OCI-LY1 (cell line): ENCODE data around the gene LSP1.

Source experiments
- H2AFZ ChIP-seq: fragments of 200-600 bp; sonication (generic), shearing (Covaris generic); 2 replicates; pipeline ENCODE4 v1.6.0; 2014; ENCODE audit warnings: antibody characterized with exemption, mild to moderate bottlenecking, low read length
- H3F3A ChIP-seq: fragments of 200-600 bp; sonication (generic), shearing (Covaris generic); 2 replicates; pipeline ENCODE4 v1.6.0; 2014; ENCODE audit warnings: mild to moderate bottlenecking, antibody characterized with exemption, low read length, moderate library complexity; ENCODE audit not compliant: insufficient read depth
- H3K27ac ChIP-seq: fragments of 200-600 bp; sonication (generic); 2 replicates; pipeline ENCODE4 v1.5.1; 2014; ENCODE audit warnings: low read length, mixed run types, mild to moderate bottlenecking, low read depth; ENCODE audit not compliant: poor library complexity, severe bottlenecking
- H3K27me3 ChIP-seq: fragments of 200-600 bp; sonication (generic); 2 replicates; pipeline ENCODE4 v1.6.0; 2014; ENCODE audit warnings: antibody characterized with exemption, mild to moderate bottlenecking, low read length, moderate library complexity; ENCODE audit not compliant: insufficient read depth
- H3K36me3 ChIP-seq: fragments of 200-600 bp; sonication (generic); 2 replicates; pipeline ENCODE4 v1.6.1; 2014; ENCODE audit warnings: mild to moderate bottlenecking, antibody characterized with exemption, low read length, moderate library complexity, mixed read lengths; ENCODE audit not compliant: insufficient read depth
- H3K4me1 ChIP-seq: fragments of 200-600 bp; sonication (generic); 2 replicates; pipeline ENCODE4 v1.5.1; 2014; ENCODE audit warnings: mild to moderate bottlenecking, low read length, moderate library complexity; ENCODE audit not compliant: insufficient read depth, severe bottlenecking
- H3K4me2 ChIP-seq: fragments of 200-600 bp; sonication (generic), shearing (Covaris generic); 2 replicates; pipeline ENCODE4 v1.6.1; 2014; ENCODE audit warnings: low read length
- H3K4me3 ChIP-seq: fragments of 200-600 bp; sonication (generic); 2 replicates; pipeline ENCODE4 v1.5.1; 2014; ENCODE audit warnings: low read length, low read depth, mild to moderate bottlenecking, mixed read lengths; ENCODE audit not compliant: poor library complexity, severe bottlenecking
- H3K79me2 ChIP-seq: fragments of 200-600 bp; shearing (Covaris generic); 2 replicates; pipeline ENCODE4 v1.6.1; 2016; ENCODE audit warnings: mixed run types, low read length, mixed read lengths; ENCODE audit not compliant: insufficient read depth
- H3K9ac ChIP-seq: fragments of 200-600 bp; sonication (generic), shearing (Covaris generic); 2 replicates; pipeline ENCODE4 v1.6.1; 2014; ENCODE audit warnings: mild to moderate bottlenecking, low read length, mixed read lengths
- H3K9me2 ChIP-seq: fragments of 200-600 bp; sonication (generic), shearing (Covaris generic); 2 replicates; pipeline ENCODE4 v1.6.1; 2014; ENCODE audit warnings: low read depth, mild to moderate bottlenecking, low read length, mixed read lengths
- H3K9me3 ChIP-seq: fragments of 200-600 bp; shearing (Covaris generic); 2 replicates; pipeline ENCODE4 v1.6.1; 2014; ENCODE audit warnings: low read length, mixed read lengths
- H4K20me1 ChIP-seq: fragments of 200-600 bp; sonication (generic), shearing (Covaris generic); 2 replicates; pipeline ENCODE4 v1.6.0; 2016; ENCODE audit warnings: mild to moderate bottlenecking, low read length; ENCODE audit not compliant: insufficient read depth
- EZH2 ChIP-seq: fragments of 200-600 bp; sonication (generic), shearing (Covaris generic); IDR thresholded peaks from 2 replicates; pipeline ENCODE4 v1.8.0; 2017; ENCODE audit warnings: borderline replicate concordance, mixed run types, mild to moderate bottlenecking, antibody characterized with exemption, low read length, moderate library complexity, mixed read lengths
- TF ChIP-seq, protein P1 (sequence below): fragments of 200-600 bp; sonication (generic), shearing (Covaris generic); IDR thresholded peaks from 2 replicates; pipeline ENCODE4 v1.5.1; 2017; ENCODE audit warnings: mild to moderate bottlenecking, antibody characterized with exemption, low read length, moderate library complexity, mixed read lengths

Gene LSP1

DNA sequence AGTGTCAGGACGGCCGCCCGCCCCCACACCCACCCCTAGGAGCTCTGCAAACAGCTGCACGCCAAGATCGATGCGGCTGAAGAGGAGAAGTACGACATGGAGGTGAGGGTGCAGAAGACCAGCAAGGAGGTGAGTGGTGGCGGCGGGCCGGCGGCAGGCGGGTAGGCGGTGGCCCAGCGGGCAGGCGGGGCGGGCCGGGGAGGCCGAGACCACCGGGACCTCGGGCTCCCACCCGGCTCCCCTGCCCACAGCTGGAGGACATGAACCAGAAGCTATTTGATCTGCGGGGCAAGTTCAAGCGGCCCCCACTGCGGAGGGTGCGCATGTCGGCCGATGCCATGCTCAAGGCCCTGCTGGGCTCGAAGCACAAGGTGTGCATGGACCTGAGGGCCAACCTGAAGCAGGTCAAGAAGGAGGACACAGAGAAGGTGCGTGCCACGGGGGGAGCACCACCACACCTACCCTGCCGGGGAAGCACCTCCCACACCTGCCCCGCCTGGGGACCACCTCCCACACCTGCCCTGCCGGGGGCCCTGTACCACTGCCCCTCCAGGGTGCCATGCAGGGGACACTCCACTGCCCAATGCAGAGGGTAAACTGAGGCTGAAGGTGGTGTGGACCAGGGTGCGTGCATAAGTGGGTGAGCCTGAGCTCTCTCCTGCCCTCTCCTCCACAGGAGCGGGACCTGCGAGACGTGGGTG, 12.0 kb upstream of the LSP1 start:
- no peak overlapping the region for H3K9ac ChIP-seq
- H3K4me3 ChIP-seq = peak overlapping the region; percentile 34
- H3K27me3 ChIP-seq = no peaks in the 10 kb centered on the region; the same call in 1 of the 2 replicates
- H3K4me1 ChIP-seq = peaks cover 18% of the 10 kb centered on the region
- H3K9me2 ChIP-seq = no peaks in the 10 kb centered on the region
- peak overlapping the region; percentile 37; the same call in 1 of the 2 replicates for H3K4me2 ChIP-seq
- no peaks in the 10 kb centered on the region for H3K79me2 ChIP-seq
- TF ChIP-seq EZH2 = no peak
- TF ChIP-seq, protein P1, sequence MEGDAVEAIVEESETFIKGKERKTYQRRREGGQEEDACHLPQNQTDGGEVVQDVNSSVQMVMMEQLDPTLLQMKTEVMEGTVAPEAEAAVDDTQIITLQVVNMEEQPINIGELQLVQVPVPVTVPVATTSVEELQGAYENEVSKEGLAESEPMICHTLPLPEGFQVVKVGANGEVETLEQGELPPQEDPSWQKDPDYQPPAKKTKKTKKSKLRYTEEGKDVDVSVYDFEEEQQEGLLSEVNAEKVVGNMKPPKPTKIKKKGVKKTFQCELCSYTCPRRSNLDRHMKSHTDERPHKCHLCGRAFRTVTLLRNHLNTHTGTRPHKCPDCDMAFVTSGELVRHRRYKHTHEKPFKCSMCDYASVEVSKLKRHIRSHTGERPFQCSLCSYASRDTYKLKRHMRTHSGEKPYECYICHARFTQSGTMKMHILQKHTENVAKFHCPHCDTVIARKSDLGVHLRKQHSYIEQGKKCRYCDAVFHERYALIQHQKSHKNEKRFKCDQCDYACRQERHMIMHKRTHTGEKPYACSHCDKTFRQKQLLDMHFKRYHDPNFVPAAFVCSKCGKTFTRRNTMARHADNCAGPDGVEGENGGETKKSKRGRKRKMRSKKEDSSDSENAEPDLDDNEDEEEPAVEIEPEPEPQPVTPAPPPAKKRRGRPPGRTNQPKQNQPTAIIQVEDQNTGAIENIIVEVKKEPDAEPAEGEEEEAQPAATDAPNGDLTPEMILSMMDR = no peak
- H3K9me3 ChIP-seq = no peaks in the 10 kb centered on the region
- H4K20me1 ChIP-seq = no peaks in the 10 kb centered on the region
- H3K27ac ChIP-seq = no peak overlapping the region
- H3F3A ChIP-seq = no peaks in the 10 kb centered on the region
- H2AFZ ChIP-seq = no peak overlapping the region
- no peaks in the 10 kb centered on the region for H3K36me3 ChIP-seq

DNA sequence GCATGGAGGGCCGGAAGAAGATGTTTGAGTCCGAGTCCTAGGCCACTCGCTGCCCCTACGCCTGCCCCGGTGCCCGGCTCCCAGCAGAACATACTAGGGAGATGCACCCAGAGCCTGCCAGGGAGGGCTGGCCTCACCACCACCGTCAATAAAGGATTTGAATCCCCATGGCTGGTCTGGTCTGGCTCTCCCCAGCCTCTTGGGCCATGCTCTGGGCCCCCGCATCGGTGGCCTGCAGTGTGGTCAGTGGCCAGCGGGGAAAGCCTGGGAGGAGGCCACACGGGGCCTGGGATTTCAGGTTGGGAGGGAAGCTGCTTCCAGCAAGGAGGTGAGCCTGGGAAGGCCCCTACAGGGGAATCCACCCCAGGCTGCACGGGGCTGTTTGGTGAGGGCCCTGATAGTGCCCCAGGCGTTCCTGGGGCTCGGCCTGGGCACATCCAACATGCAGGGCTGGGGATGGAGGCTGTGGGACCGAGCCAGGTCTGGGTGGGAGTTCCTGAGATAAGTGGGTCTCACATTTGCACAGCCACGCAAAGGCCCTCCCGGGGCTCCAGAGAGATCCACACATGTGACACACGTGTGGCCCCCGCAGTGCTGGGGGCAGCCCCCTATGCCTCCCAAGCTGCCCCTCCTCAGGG, 11.3 kb upstream of the LSP1 start:
- TF ChIP-seq, protein P1 = no peak
- no peak for TF ChIP-seq EZH2
- H3K27ac ChIP-seq = no peak overlapping the region
- H3K9ac ChIP-seq = no peak overlapping the region
- no peaks in the 10 kb centered on the region for H3K9me2 ChIP-seq
- no peaks in the 10 kb centered on the region for H3K36me3 ChIP-seq
- no peaks in the 10 kb centered on the region for H3K9me3 ChIP-seq
- H2AFZ ChIP-seq = no peak overlapping the region
- no peaks in the 10 kb centered on the region for H3K79me2 ChIP-seq
- H3F3A ChIP-seq = no peaks in the 10 kb centered on the region
- no peak overlapping the region for H3K4me3 ChIP-seq
- no peaks in the 10 kb centered on the region for H3K27me3 ChIP-seq
- H3K4me1 ChIP-seq = peaks cover 18% of the 10 kb centered on the region
- H4K20me1 ChIP-seq = no peaks in the 10 kb centered on the region
- H3K4me2 ChIP-seq = no peak overlapping the region

DNA sequence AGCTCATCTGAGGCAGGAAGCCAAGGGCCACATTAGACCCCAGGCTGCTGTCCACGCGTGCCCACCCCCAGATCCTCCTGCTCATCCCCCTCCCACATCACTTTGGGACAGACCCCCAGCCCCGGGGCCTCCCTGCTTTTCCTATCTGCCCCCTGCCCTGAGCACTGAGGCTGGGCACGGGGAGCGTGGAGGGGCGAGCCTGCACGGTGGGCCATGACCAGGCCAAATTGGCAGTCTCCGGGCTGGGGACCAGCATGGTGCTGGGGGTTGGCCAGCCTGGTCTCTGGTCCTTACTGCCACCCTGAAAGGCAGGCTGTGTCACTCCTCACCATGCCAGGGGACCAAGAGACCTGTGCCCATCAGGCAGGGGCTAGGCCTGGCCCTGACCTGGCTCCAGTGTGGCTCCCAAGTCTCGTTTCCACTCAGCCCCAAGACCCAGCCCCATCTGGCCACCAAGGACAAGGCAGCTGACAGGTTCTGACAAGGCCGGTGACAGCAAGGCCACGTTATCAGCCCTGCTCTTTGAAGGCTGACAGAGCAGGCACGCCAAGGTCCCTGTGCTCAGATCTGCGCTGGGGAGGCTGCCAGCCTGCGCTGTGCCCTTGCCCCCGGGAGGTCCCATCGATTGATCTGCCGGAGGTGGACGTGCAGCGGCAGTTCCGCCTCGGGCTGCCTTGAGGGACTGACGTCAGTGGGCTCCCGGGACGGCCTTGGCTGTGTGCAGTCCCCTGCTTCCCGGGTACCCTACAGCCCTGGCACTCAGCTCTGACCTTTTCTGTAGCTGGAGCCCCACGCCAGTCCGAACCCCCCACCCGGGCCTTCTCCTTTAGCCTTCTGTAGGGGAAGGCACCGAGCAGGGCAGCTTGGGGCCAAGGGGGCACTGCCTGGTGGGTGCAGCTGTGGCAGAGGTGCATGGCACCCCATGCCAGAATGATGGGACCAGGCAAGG, 10.5 kb upstream of the LSP1 start:
- Histone ChIP-seq H3K79me2 (no peaks in the 10 kb centered on the region), H3K9ac (no peak overlapping the region), H3F3A (no peaks in the 10 kb centered on the region), H3K4me2 (no peak overlapping the region), H3K27ac (no peak overlapping the region), H2AFZ (no peak overlapping the region), H3K4me1 (peaks cover 18% of the 10 kb centered on the region), H3K9me2 (no peaks in the 10 kb centered on the region), H3K9me3 (no peaks in the 10 kb centered on the region), H3K36me3 (no peaks in the 10 kb centered on the region), H3K27me3 (no peaks in the 10 kb centered on the region), H3K4me3 (no peak overlapping the region), H4K20me1 (no peaks in the 10 kb centered on the region)
- no peak for TF ChIP-seq EZH2
- TF ChIP-seq, protein P1 = no peak
